AG04450 (cell line): ENCODE data around the gene ADAP2. TPM values are rescaled to one million over a fixed set of nuclear protein-coding genes. Genes with fewer than 3 reads are reported as not detected.
A peak's percentile ranks its signal among the peaks of the same experiment; 100 is the strongest.

ENCODE experiments used
- CTCF ChIA-PET: fragments of 300-600, 350-600 bp; formaldehyde crosslinking; extraction: SDS; loops from one replicate; lab custom pipeline; 2022; ENCODE audit warnings: antibody characterized with exemption, inconsistent platforms; lab: Charles Lee
- POLR2A ChIA-PET: fragments of 350-600 bp; formaldehyde crosslinking; extraction: SDS; loops from one replicate; lab custom pipeline; 2021; ENCODE audit warnings: antibody characterized with exemption, inconsistent platforms; lab: Yijun Ruan, JAX
- DNase-seq: peaks from one replicate; pipeline ENCODE4 v3.0.0-alpha.2; 2011; ENCODE audit warnings: low read depth, low spot score
- H3K27ac ChIP-seq: one replicate; pipeline ENCODE4 v1.5.1; 2012; ENCODE audit warnings: low read depth, low read length, control low read depth
- H3K27me3 ChIP-seq: one replicate; pipeline ENCODE4 v1.6.0; 2012; ENCODE audit warnings: low read length; ENCODE audit not compliant: control insufficient read depth, insufficient read depth
- H3K4me3 ChIP-seq: 2 replicates; pipeline ENCODE4 v1.5.1; 2011; ENCODE audit warnings: mild to moderate bottlenecking, low read depth, low read length, control low read depth
- H3K9me3 ChIP-seq: 2 replicates; pipeline ENCODE4 v1.5.1; 2012; ENCODE audit warnings: low read length; ENCODE audit not compliant: control insufficient read depth, insufficient read depth
- CTCF ChIP-seq: IDR thresholded peaks from 2 replicates; pipeline ENCODE4 v1.5.1; 2011; ENCODE audit warnings: low read depth, low read length, control low read depth, inconsistent platforms
- polyA plus RNA-seq: library from polyadenylated mRNA; depleted of rRNA; stranded (reverse); fragments of >200 nt; gene quantifications from 2 replicates; pipeline ENCODE4 v1.2.3, GENCODE V29; 2011; rRNA removed
- small RNA-seq: library from RNA; depleted of rRNA; stranded (forward); fragments of <200 nt; gene quantifications from one replicate; pipeline ENCODE3, GENCODE V24; 2012; ENCODE audit warnings: low read depth; ENCODE audit not compliant: insufficient read length

ADAP2 gene
- polyA plus RNA-seq, 1 experiment: 1.4 TPM

- ChIA-PET CTCF (interaction anchor here (0.6 kb wide), 1 partner anchor 368 kb away, joined by 3 read pairs; no protein-coding TSS in a partner anchor), POLR2A (no interaction called here)
- Histone ChIP-seq H3K4me3 (no peak overlapping the region), H3K27me3 (no peaks in the 10 kb centered on the region), H3K9me3 (peaks cover 3% of the 10 kb centered on the region; the same call in 1 of the 2 replicates), H3K27ac (no peak overlapping the region)
- no peak for DNase-seq
- no peak for TF ChIP-seq CTCF
These were observed 82.4 kb downstream of the ADAP2 start for GRCh38 chr17:31004160-31004559.

GRCh38 chr17:31007695-31008373 is 86.1 kb downstream of the ADAP2 start:
- H3K27ac ChIP-seq: no peak overlapping the region
- CTCF ChIA-PET: interaction anchor here (0.6 to 1.0 kb wide), 3 partner anchors 12 to 209 kb away, joined by 3 to 5 read pairs (median 4); no protein-coding TSS in a partner anchor
- H3K9me3 ChIP-seq: peaks cover 3% of the 10 kb centered on the region; the same call in 1 of the 2 replicates
- no peaks in the 10 kb centered on the region for H3K27me3 ChIP-seq
- POLR2A ChIA-PET: interaction anchor here (1.1 to 1.3 kb wide), 2 partner anchors 87 to 89 kb away, joined by 3 to 4 read pairs; partner anchors contain the start of gene NF1
- peak overlapping the region; percentile 55 for H3K4me3 ChIP-seq
- TF ChIP-seq CTCF: no peak
- no peak for DNase-seq

GRCh38 chr17:31008374-31009041 is 86.8 kb downstream of the ADAP2 start:
- POLR2A ChIA-PET: interaction anchor here (1.1 to 1.3 kb wide), 2 partner anchors 86 to 88 kb away, joined by 3 to 4 read pairs; partner anchors contain the start of gene NF1
- Histone ChIP-seq H3K27me3 (no peaks in the 10 kb centered on the region), H3K9me3 (peaks cover 3% of the 10 kb centered on the region; the same call in 1 of the 2 replicates), H3K27ac (peak overlapping the region; percentile 31), H3K4me3 (peak overlapping the region; percentile 55)
- TF ChIP-seq CTCF: no peak
- no peak for DNase-seq
- CTCF ChIA-PET: interaction anchor here (0.7 to 1.0 kb wide), 2 partner anchors 98 to 209 kb away, joined by 3 to 5 read pairs; no protein-coding TSS in a partner anchor

Small RNA genes within 50 kb of the gene (small RNA-seq; reads per million reads assigned to genes)
- not detected for gene AC138207.3
- not detected for gene RN7SL138P

Other genes starting within 250 kb of the ADAP2 start
- 7.9 and 10.1 TPM in 2 replicates for gene CRLF3, start 97.3 kb upstream of the ADAP2 start, polyA plus RNA-seq
- gene ATAD5, start 90.0 kb upstream of the ADAP2 start, polyA plus RNA-seq: 0.61 and 1.0 TPM in 2 replicates
- gene TEFM, start 15.7 kb upstream of the ADAP2 start, polyA plus RNA-seq: 10.6 and 16.6 TPM in 2 replicates
- gene RNF135, start 49.1 kb downstream of the ADAP2 start, polyA plus RNA-seq: 14.6 and 15.9 TPM in 2 replicates
- gene NF1, start 173.0 kb downstream of the ADAP2 start, polyA plus RNA-seq: 45.5 and 60.5 TPM in 2 replicates